Measurements from ENCODE around the gene ANKS1B.

ANKS1B gene

DNA sequence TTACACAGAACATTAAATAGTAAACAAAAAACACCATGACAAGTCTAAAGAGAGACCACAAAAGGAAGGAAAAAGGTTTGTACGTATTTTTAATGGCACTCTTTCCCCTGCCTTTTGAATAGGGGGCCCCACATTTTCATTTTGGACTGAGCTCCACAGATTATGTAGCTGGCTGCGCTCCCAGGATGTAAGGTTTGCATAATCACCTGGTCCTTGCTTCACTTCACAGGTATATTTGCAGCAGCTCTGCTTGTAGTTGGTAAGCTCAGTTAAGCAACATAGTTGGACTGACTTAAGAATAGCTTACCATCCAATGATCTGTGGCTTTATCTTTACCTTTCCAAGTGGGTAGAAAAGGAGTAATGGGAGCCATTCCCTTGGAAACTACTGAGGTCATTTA is 885.0 kb downstream of the ANKS1B start:
- DNase-seq, result no peak

GRCh38 chr12:99097171-99097570 is 887.6 kb downstream of the ANKS1B start:
- no peak for DNase-seq

DNA sequence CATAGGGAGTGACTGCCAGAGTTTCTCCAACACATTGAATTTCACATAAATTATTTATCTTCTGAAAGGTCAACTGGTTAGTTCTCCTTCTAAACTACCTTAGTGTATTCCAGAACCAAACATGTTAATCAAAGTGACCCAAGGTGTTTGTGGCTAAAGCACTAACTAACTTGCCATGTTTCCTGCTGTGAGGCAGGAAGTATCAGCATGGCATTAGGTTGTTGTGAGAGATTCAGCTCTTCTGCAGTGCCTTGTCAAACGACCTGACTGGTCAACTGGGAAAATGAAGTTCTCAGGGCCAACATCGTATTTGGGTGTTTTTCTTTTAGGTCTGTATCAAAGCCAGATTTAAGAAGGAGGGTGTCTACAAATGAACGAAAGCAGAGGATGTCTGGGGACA is 891.6 kb downstream of the ANKS1B start:
- no peak for DNase-seq

DNA sequence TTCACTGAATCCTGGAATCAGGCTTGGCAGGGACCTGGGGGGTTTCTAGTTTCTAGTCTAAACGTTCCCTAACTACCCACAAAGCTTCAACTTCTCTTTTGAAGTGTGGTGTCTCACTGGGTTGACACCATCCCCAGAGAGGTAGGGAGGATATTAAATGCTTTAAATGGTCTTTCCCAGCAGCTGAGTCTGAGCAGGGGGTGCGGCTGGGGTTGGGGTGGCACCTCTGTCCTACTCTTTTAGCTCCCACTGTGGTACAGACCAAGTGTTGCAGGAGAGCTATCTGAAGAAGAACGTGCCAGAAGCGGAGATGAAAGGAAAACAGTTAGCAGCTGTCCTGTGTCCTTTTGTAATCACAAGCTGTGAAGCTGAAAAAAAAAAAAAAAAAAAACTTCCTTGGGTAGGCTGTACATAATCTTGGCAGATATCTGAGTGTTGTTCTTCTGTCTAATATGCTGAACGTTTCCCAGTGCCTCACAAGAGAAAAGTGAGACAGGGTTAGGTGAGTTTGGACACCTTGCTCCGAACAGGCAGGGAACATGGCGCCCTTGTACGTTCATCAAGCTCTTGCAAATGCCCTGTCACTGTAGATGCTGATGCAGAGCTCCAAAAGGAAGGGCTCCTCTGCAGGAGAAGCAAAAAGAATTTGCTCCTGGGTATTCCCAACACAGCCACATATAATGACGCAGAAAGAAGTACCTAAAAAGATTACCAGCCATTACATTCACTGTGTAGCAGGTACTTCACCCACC is 892.5 kb downstream of the ANKS1B start:
- DNase-seq, result no peak

GRCh38 chr12:99087278-99087677 is 897.5 kb downstream of the ANKS1B start:
- DNase-seq, result no peak

DNA sequence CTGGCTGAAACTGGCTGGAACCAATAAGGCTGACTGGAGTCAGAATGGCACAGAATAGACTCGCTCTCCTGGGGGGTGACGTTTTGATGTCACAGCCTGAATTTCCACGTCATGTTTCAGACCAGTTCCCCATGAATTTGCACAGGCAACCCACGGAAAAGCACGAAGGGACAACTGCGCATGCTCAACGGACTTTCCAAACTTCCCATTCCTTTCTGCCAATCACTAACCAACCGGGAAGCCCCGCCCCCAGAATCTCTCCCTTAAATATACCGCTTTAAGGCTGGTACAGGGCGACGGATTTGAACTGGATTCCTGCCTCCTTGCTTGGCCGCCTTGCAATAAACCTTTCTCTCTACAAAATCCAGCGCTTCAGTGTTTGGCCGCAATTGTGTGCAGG is 904.9 kb downstream of the ANKS1B start:
- no peak for DNase-seq

GRCh38 chr12:99068993-99069747 is 915.6 kb downstream of the ANKS1B start:
- DNase-seq, result no peak

DNA sequence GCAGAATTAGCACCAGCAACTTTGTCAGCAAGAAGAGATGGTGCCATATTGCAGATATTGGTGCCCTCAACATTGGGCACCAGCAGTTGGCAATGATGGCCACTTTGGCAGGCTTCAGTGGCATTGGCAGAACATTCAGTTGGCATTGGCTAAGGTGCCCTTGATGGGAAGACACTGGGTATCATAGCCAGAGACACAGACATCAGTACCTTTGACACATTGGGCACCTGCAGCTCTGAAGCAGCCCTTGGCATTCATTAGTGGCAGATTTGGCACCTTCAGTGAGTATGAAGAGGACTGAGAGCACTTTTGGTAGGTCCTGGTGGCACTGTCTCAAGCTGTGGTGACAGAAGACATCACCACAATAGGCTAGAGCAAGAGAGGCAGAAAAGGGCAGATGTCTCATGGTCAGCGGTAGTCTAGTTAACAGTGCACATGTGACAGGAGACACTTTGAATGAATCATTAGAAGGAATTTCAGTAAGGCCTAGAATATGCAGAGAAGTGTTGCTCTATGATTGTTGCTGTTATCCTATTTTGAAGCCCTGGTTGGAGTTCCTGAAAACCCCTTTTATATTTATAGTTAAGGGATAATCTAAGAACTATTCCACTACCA is 917.5 kb downstream of the ANKS1B start:
- no peak for DNase-seq

DNA sequence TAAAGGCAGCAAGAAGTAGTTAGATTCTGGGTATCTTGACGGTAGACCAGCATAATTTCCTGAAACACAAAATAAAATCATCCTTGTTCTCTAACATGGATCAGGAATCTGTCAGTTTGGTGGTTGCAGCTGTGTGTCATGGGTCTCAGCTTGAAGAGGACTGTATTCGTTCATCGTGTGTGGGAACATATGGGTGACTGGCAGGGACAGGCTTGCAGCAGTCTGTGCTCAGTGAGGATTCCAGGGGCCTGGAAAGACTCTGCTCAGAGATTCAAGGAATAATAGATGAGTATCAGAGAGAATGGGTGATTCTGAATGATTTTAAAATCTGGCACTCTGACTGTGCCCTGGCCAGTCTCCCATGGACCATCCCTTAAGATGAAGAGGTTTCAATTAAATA is 918.0 kb downstream of the ANKS1B start:
- DNase-seq, result no peak

GRCh38 chr12:99063182-99063581 is 921.6 kb downstream of the ANKS1B start:
- DNase-seq, result no peak

GRCh38 chr12:99059824-99060511 is 924.8 kb downstream of the ANKS1B start:
- DNase-seq, result peak; percentile 77

- DNase-seq, result no peak
These were observed 927.1 kb downstream of the ANKS1B start for GRCh38 chr12:99057670-99058069.

DNA sequence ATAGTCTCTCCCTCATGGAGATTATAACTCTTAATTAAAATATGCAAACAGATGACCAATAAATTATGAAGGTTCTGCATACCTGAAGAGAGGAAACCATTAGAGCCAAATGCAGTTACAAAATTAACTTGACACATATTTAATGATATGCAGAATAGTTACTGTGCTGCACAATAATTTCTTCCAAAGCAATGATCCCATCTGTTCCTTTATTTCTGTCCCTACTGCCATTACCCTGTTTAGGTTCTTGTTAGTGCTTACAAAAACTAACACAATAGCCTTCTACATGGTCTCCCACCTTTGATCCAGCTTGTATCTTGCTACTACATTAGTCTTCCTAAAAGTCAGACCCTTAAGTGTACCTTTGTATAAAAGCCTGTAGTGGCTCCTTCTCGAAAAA is 928.5 kb downstream of the ANKS1B start:
- no peak for DNase-seq

DNA sequence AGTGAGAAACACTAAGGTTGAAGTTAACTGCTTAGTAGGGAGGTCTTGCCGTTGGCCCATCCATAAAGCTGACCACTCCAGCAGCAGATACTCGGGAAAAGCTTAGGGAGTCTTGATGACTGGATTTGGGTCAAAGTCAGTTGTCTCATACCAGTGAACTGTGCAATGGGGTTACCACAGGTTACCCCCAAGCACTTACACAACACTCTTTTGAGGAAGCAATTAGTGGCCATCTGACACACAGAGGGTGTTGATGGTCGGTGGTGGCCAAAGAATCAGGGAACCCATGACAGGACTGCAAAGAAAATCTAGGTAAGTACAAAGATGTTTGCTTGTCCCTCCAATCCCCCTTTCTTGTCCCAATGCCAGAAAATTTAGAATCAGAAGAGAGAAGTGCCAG is 929.4 kb downstream of the ANKS1B start:
- DNase-seq, result no peak

GRCh38 chr12:99054601-99055128 is 930.1 kb downstream of the ANKS1B start:
- DNase-seq, result no peak

- no peak for DNase-seq
These were observed 930.9 kb downstream of the ANKS1B start for GRCh38 chr12:99053616-99054362.

DNA sequence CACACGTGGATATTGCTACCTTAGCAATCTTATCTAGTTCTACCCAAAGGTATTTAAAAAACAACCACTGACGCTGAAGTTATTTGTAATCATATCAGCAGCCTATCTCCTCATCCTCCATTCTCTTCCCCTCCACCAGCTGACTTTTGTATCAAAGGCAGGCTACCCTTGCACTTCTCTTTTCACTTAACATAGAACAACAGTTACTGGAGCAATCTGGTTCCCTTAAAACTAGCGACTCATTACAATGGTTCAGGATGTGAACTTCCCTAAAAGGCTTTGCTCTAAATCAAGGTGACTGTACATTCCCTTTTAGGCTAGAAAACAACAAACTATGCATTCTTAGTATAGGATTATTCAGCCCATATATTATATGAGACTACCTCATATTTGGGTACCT is 935.0 kb downstream of the ANKS1B start:
- no peak for DNase-seq

GRCh38 chr12:99045158-99045557 is 939.6 kb downstream of the ANKS1B start:
- no peak for DNase-seq

DNA sequence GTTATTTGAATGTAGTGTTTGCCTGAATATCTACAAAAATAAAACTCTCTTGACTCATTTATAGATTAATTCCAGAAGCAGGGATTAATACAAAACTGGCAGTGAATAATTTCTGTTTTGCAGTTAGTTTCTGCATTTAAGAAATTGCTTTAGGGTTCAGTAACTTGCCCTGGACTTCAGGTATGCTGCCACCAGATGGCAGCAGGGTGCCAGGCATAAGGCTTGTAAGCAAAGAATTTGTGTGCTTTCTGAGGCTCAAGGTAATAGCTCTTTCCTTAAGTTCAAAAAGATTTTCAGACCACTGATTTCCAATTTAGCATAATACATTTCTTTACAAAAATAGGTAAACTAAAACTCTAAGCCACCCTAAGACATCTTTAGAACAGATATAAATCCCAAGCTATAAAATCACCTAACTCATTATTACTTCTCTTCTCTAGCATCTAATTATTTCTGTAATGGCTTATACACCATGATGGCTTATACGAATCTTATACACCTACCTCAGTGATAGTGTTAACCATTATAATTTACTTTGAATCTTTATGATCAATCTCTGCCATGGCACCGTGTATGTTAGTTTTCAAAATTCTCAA is 941.3 kb downstream of the ANKS1B start:
- peak; percentile 72 for DNase-seq

GRCh38 chr12:99042226-99042625 is 942.5 kb downstream of the ANKS1B start:
- peak; percentile 20 for DNase-seq

DNA sequence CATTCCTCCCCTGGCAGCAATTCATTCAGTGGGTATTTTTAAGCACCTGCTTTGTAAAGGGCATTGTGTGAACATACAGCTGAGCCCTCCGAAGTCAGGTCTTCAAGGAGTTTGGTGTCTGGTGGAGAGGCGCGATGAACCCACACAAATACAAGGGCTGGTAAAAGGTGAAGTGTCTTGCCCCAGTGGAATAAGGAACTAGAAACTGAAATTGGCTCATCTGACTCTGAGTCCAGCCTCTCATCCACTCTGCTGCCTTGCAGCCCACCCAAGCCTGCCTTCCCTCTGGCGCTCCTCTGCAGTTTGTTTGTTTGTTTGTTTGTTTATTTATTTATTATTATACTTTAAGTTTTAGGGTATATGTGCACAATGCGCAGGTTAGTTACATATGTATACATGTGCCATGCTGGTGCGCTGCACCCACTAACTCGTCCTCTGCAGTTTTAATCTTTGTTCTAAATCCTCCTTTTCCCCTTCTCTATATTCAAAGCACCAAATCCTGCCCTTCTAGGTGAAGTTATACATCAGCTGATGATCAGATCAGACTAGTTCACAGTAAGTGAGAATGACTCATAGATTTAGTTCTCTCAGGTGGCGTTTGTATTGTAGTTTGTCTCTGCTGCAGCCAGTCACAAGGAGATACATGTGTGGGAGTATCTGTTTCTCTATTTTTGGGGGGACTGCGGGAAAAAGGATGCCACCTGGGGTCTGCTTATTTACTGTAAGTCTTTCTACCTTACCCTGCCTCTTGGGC is 945.2 kb downstream of the ANKS1B start:
- DNase-seq, result no peak
